NCI-H510A treated with DMSO at 0.1 percent for 48 hours (cell line): Measurements from ENCODE around the gene SRXN1.
A peak's percentile ranks its signal among the peaks of the same experiment; 100 is the strongest.

Source experiments
- DNase-seq: peaks from one replicate; lab custom pipeline; 2025; lab: John Stamatoyannopoulos, UW

SRXN1 gene

DNA sequence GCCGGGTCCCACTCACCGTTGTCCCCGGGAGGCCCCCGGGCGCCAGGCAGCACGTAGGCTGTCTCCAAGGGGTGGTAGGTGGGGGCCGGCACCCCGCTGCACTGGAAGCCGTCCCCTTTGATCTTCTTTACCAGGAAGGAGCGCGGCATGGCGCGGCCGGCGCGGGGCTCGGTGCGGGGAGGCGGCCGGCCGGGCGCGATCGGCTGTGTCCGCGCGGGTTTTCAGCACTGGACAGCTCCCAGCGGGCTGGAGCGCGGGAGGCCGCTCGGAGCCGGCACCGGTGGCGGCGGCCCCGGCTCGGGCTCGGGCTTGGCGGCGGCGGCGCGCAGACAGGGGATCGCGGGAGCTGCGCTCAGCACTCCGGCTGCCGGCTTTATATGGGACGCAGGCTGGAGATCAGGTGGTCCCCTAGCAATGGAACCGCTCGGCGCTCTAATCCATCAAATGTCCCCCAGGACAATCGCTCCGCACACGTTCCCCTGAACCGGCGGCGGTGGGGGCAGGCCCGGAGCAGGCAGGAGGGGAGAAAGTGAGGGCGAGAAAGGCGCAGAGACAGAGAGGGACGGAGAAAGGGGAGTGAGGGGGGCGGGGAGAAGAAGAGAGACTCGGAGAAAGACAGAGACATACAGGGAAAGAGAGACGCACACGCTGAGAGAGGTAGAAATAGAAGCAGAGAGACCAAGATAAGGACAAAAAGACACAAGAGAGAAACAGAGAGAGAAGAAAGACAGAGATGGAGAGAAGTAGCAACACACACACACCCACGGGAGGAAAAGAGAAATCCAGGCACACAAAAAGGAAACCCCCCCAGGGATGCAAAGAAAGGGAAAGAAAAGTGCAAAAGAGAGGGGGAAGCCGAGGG is 22.7 kb upstream of the SRXN1 start, which contains the start of gene SCRT2:
Gene SCRT2, minus strand, starts transcription at position 350 of the 862 bp plus-strand sequence. Its CDS starts 201 bp downstream, at position 149.
- no peak for DNase-seq

DNA sequence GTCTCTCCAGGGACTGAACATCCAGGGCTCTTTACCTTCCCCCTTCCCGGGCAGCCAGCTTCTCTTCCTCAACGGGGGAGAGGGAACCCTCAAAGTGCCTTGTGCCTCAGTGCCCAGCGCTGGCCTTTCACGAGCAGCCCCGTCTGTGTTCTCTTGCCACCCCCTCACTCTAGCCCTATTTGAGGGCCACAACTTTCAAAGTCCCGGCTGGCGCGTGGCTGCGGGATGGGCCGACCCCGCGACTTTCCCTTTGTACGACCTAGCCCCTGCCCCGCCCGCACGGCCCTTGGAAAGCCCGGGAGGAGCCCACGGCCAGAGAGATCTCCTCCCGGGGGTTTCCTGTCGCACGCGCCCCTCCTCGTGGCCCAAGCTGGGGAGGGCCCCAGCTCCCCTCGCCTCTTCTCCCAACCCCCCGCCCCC is 22.0 kb upstream of the SRXN1 start:
- no peak for DNase-seq

DNA sequence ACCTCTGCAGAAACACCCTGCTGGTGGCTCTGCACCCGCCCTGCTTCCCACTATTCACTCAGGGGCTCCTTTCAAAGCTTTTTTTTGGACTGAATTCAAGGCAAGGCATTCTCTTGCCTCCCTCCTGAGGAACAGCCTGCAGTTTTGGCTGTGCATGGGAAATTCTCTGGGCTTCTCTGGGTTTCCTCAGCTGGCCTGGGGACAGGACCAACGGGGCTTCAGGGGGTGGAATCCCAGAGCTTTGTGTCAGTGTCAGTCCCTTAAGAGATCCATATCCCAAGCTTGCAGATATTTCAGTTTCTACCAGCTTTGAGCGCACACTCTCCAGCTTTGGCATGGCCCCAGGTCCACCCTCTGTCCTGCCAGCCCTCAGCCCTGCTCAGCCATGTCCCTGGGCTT is 20.6 kb upstream of the SRXN1 start:
- DNase-seq, result no peak

DNA sequence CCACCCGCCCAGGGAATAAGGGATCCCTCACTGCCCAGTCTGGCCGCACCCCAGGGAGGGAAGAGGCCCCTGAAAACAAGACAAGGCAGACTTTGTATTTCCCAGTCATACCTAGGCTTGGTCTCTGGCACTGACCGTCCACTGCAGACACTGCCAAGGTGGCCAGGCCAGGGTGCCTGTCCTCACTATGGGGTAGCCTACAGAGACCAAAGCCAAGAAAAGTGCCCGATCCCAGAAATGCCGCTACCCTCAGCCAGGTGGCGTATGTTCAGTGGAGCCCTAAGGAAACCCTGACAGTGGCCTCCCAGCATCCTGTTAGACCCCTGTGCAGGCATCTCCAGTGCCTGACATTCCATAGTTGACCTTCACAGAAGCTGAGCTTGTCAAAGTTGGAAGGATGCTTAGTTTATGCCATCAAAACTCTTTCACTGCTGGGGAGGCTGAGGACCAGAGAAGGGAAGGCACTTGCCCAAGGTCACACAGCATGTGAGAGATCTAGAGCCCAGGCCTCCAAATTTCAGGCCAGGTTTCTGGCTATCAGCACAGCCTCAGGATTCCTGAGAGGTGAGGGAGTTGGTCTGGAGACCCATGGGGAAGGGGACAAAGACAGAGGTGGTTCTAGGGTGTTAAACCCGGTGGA is 20.1 kb upstream of the SRXN1 start:
- no peak for DNase-seq

DNA sequence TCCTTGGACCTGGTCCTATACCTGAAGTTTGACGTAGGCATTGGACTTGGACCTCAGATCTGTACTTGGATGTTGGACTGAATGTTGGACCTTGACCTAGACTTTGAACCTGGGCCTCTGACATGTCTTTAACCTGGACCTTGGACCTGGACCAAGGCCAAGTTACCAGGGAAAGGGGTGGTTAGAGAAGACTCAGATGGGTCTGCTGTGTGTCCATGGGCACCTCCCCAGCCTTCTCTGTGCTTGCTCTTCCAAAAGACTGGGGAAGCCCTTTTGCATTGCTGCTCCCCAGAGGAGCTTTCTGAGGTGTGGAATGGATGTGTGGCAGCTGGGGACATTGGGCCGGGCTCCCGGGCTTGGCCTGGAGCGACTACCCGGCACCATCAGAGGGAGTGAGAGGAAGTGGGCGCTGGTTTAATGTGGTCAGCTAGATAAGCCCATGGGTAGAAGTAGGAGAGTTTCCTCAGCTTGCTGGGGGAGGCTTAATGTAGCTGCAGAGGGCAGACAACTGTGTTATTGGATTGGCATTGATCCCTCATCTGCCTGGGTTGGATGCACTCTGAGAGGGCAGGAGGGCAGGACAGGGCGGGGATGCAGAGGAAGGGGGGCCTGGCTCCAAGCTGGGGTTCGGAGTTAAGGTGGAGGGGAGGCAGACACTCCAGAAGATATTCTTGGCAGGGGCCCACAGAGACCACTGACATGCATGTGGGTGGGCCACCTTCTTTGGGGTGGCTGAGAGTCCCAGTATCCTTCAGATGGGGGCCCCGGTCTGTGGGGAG is 18.4 kb upstream of the SRXN1 start:
- DNase-seq, result no peak

DNA sequence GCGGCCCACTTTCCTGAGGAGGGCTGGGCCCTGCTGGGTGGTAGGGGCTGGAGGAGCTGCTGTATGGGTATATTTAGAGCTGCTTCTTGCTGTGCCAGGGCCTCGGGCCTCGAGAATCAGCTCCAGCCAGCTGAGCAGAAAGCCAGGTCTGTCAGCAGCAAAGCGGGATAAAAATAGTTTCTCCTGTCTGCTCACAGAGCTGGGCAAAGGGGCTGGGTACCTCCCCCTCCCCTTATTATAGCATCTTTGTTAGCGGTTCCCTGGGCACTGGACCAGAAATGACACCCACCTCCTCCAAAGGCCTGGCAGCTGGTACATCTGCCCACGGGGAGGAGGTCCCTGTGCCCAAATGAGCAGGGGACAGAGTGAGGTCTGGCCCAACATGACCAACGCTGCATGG is 16.6 kb upstream of the SRXN1 start:
- no peak for DNase-seq

DNA sequence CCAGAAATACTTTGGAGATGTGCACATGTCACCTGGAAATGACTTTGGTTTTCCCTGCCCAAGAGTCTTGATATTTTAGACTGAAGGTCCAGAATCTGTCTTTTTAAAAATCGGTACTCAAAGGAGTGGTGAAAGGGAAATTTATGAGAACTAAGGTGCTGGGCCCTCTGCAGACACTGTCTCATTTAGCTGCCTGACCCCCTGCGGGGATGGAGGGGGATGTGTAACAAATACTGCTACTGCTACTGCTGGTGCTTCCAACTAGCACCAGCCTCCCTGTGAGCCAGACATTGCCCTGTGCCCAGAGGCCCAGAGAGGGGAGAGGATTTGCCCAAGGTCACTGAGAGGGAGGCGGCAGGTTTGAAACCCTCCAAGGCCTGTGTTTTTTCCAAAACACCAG is 15.6 kb upstream of the SRXN1 start:
- DNase-seq, result no peak

DNA sequence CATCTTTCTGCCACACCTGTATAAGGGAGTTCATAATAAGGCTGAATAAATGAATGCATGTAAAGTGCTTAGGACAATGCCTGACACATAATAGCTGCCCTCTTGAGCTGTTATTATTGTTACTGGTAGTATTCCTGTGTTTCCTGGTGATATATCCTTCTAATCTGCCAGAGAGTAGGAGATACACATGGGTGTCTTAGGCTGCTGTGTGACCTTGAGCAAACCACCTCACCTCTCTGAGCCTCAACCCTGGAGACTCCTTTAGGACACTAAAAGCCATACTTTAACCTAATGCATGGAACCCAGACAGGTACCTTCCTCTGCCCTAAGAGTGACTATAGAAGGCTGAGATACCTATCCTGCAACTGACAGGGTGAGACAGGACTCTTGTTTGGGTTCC is 15.1 kb upstream of the SRXN1 start:
- DNase-seq, result no peak

DNA sequence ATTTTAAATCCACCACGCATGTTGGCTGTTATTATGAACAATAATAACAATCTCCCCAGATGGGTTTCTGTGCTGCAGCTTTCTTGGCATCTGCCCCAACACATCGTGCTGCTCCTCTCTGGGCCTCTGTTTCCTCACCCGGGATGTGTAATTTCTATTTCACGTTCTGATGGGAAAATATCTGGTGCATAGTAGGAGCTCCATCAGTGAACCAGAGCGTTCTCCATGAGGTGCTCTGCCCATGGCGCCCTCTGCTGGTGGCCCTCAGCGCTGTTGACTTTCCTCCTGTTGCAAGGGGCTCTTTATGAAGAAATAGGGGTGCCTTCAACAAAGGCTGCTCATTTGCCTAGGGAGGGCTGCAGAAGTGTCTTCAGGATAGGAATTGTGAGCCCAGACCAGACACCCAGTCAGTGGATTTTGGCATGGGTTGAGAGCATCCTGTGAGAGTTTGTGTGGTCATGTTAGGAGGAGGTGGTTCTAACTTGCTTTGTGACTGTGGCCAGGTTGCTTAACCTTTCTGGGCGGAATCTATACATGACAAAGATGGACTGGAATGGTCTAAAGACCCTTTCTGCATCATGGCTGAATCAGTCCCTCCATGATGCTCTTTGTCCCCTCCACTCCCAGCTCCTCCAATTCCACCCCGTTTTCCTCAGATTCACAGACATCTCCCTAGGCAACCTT is 14.5 kb upstream of the SRXN1 start:
- DNase-seq, result peak; percentile 45

DNA sequence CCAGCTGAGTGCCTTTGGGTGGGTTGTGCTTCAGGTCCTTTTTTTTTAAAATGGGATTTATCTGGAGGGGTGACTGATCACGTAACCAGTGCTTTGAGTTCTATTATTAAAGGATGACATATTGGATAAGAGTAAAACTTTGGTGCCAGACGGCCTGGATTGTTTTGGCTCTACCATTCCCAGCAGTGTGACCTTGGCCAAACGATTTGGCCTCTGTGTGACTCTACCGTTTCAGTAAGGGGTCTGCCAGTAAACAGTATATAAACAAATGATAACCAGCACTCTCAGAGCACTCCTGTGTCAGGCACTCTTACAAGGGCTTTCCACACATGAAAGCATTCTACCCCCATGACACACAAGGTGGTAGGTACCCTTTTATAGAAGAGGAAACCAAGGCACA is 13.9 kb upstream of the SRXN1 start:
- no peak for DNase-seq

DNA sequence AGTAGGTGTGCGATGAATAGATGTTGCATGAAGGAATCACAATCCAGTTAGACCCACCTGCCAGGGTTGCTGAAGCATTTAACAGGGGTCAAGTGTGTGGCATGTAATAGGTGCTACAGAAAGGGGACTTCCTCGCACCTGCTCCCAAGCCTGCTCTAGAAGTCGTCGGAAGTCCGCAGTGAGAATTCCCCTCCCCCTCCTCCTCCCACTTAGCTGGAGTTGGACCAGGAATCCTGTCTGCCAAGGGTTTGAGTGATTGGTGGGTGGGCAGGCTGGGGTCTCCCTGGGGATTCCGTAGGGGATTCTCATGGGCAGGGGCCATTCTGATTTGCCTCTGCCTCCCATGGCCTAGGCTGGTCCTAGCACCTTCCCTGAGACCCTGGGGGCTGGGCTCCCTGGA is 12.3 kb upstream of the SRXN1 start:
- DNase-seq, result no peak

DNA sequence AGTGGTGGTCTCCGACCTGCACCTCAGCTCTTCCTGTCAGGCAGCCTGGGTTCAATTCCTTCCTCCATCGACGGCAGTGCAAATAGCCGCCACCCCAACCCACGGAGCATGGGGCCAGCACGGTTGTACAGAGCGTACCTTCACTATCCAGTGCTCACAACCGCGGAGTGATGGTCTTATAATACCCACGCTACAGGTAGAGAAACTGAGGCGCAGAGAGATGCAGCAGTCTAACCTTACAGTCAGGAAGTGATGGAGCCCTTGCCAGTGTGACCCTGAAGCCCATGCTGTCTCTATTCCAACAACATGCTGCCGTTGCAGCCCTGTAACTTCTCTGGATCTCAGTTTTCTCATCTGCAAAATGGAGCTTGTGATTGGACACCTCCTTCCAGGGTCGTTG is 11.6 kb upstream of the SRXN1 start:
- DNase-seq, result no peak

DNA sequence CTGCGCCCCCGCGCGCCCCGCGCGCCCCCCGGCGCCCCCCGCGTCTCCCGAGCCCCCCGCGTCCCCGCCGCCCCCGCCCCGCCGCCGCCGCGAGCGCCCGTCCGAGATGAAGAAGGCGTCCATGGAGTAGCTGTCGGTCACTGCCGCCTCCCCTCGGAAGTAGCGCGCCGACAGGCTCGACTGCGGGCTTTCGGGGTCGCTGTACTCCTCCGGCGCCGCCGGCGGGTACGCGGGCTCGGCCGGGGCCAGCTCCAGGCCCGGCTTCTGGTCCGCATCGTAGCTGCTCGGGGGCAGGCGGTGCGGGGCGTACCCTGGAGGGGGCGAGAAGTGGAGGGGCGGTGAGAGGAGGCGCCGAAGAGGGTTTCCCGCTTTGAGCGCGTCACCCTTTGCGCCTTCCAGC is 11.2 kb upstream of the SRXN1 start:
- DNase-seq, result no peak

DNA sequence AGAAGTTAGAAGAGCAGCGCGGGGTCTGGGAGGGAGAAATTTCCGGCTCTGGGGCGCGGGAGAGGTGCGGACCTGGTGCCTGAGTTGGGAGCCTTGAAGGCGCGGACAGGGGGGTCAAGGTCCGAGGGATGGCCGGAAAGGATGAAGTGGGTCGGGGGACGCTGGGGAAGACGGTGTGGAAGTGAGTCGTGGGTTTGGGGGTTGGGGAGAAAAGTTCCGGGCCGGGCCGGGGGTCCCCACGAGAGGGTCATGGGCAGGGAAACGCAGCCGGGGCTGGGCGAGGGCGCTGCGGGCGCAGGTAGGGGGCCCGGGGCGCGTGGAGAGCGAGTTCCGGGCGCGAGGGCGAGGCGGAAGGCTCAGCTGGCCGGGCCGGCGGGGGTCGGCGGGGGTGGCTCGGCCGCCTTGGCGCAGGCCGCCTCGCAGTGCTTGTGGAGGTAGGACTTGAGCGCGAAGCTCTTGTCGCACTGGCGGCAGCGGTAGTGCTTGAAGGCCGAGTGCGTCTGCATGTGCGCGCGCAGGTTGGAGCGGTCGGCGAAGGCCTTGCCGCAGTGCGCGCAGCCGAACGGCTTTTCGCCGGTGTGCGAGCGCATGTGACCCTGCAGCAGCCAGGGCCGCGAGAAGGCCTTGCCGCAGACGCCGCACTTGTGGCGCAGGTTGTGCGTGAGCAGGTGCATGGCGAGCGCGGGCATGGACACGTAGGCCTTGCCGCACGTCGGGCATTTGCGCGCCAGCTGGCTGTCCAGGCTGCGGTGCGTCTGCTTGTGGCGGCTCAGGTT is 10.5 kb upstream of the SRXN1 start:
- DNase-seq, result peak; percentile 30

DNA sequence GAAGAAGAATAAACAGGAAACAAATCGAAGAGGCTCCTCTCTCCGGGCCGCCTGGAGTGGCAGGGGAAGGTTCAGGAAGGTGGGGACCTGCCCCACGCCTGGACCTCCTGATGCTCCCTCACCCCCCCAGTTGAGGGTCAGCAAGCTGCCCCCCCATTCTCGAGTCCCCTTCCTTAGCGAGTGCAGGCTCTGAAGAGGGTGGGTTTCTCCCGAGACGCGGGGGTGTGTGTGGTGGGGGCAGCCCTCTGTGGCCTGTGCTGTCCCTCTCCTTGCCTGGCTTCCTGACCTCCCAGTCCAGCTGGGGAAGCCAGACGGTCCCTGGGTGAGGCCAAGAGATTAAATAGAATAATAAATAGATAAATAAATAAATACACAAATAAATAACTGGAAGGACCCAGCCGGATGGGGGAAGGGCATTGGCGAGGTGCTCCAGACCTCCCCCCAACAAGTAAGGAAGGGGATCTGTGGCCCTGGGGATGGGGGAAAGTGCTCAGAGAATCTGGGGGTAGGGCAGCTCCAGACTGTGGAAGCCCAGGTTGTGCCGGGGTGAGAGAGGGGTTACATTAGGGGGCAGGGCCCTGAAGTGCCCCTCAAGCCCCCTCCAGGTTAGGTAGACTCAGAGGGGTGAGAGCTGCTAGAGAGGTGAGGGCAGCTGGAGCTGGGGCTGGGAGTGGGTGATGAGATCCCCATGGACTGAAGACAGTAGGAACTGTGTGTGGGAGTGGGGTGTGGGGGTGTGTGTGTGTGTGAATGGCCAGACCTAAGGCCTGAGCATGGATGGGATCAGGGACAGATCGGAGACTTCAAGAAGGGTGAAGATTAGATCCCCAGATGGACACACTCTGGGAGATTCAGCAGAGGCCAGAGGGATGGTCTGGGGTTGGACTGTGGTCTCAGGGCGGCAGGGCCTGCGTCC is 9.5 kb upstream of the SRXN1 start:
- no peak for DNase-seq

DNA sequence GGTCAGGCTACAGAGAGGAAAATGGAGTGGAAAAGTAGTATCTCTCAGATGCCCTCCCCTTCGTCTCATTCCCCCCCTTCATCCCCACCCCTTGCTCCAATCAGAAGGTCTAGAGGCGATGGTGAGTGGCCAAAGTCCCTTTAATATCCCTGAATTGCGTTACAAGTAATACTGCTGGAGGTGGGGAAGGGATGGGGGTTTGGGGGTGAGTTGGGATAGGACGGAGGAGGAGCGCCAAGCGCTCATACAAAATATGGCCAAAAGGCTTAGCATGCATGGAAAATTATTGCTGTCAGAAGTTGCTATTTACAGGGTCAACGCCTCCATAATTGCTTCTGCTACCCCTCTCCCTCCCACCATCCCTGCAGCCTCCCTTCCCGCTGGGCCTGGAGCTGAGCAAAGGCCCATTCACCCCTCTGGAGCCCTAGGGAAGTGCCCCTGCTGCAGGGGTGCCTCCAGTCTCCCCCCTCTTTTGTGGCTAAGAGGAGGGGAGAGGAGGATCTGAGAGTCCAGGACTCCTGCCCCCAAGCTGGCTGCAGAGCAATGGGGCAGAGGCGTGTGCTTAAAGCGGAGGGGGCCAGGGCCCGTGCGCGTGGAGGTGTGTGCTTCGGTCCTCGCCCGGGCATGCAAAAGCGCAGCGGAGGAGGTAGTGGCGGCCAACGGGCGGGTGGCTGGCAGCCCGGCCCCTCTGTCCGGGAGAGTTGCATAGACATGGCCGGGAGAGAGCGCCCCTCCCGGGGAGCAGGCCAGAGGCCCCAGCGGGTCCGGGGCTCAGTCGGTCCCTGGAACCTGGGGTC is 8.7 kb upstream of the SRXN1 start:
- no peak for DNase-seq

DNA sequence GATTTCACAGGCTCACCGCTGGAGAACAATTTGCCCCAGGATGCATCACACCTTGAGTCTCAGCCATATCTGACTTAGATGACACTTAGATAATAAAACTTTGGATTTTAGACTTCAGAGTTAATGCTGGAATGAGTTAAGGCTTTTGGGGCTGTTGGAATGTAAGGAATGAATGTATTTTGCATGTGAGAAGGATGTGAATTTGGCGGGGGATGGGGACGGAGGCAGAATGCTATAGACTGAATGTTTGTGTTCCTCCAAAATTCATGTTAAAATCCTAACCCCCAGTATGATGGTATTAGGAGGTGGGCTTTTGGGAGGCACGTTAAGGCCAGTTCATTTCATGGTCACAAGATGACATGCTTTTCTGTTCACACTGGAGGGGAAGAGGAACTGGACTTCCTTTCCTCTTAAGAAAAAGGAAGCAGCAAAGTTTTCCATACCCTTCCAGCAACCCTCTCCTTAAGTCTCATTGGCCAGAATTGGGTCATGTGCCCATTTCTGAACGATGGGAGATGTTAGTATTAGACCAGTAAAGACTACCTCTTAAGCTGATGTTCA is 5.8 kb upstream of the SRXN1 start:
- DNase-seq, result no peak

DNA sequence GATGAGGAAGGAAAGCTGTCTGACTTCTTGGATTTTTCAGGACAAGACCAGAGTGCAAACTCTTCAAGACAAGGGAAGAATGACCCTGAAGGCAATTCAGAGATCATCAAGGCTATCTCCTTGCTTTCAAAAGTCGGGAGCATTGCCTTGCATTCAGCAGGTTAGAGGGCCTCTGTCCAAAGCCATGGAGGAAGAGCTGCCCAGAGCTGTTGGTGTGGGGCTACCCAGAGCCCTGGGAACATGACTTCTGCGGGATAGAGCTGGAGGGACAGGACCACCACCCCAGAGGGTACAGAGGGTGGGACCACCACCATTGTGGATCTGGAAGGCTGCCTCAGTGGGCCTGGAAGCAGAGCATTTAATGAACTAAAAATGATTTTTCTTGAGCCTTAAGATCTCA is 5.2 kb upstream of the SRXN1 start:
- DNase-seq, result no peak
